ENCODE results near the gene PALS1.

PALS1 gene

DNA sequence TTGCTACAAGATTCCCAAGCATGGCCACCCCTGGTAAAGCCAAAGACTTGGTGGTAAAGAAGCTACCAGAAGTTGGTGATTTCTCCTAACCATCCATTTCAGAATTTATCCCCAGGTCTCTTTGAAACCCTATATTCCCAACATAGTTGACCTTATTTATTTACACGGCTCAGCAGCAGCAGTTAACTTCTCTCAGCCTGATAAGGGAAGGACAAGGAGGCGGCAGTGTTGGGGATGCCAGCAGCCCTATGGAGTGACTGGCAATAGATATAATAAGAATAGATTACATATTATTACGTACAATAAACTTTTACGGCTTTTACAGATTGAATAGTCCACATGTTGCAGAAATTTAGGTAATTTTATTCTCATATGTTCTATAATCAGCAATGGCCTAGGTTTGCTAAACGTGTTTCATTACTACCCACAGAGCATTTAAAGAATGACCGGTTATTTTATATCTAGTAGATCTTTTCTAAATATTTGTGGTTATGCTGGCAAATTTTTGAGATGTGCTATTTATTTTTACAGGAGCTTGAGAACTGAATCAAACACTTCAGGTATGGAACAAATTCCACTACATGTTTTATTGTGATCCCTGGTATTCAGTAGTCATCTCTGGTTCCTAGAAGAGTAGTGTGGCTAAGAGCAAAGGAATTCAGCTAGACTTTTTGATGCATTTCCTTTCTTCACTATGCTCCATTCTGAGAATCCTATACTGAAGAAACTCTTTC is 19.8 kb upstream of the PALS1 start:
- H3K27ac ChIP-seq = no peak overlapping the region

DNA sequence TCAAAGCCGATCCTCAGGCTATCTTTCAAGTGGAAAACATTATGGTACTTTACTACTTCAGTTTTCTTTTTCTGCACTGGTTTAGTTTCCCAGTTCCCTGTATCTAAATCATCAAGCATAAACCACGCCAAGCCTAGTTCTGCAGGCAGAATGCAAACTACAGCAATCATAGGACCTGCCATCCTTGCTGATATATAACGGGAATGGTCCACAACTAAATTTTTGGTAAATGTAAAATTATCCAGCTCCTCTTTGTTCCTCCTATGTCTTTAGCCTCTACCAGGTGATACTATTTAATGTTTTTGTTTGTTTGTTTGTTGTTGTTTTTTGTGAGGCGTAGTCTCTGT is 19.3 kb upstream of the PALS1 start:
- no peak for TF ChIP-seq ZFX (IDR thresholded peaks at IDR 0.05)
- TF ChIP-seq, protein P1, sequence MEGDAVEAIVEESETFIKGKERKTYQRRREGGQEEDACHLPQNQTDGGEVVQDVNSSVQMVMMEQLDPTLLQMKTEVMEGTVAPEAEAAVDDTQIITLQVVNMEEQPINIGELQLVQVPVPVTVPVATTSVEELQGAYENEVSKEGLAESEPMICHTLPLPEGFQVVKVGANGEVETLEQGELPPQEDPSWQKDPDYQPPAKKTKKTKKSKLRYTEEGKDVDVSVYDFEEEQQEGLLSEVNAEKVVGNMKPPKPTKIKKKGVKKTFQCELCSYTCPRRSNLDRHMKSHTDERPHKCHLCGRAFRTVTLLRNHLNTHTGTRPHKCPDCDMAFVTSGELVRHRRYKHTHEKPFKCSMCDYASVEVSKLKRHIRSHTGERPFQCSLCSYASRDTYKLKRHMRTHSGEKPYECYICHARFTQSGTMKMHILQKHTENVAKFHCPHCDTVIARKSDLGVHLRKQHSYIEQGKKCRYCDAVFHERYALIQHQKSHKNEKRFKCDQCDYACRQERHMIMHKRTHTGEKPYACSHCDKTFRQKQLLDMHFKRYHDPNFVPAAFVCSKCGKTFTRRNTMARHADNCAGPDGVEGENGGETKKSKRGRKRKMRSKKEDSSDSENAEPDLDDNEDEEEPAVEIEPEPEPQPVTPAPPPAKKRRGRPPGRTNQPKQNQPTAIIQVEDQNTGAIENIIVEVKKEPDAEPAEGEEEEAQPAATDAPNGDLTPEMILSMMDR (conservative IDR thresholded peaks at IDR 0.05) = no peak
- no peak overlapping the region for H3K27ac ChIP-seq

More for the DNA sequence above, 19.8 kb upstream of the PALS1 start:
- TF ChIP-seq, protein P1 (conservative IDR thresholded peaks at IDR 0.05) = no peak
- no peak for TF ChIP-seq ZFX (IDR thresholded peaks at IDR 0.05)

DNA sequence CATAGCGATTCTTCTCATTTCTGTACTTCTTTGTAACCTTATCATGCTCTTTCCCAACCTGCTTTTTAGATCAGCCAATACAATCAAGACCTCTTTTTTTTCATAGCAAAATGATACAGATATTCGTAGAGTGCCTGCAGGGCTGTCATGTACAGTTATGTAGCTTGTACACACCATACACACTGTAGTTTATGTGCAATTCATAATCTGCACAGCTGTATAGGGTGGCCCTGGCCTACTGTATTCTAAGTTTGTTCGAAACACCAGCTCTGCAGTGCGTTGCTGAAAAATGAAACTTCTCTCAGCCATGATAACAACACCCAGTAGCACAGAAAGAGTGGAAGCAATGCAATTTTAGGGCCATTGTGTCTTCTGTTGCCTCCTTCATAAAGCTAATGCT is 15.7 kb upstream of the PALS1 start:
- H3K27ac ChIP-seq = no peak overlapping the region
- no peak for TF ChIP-seq ZFX (IDR thresholded peaks at IDR 0.05)
- TF ChIP-seq, protein P1 (conservative IDR thresholded peaks at IDR 0.05) = no peak

DNA sequence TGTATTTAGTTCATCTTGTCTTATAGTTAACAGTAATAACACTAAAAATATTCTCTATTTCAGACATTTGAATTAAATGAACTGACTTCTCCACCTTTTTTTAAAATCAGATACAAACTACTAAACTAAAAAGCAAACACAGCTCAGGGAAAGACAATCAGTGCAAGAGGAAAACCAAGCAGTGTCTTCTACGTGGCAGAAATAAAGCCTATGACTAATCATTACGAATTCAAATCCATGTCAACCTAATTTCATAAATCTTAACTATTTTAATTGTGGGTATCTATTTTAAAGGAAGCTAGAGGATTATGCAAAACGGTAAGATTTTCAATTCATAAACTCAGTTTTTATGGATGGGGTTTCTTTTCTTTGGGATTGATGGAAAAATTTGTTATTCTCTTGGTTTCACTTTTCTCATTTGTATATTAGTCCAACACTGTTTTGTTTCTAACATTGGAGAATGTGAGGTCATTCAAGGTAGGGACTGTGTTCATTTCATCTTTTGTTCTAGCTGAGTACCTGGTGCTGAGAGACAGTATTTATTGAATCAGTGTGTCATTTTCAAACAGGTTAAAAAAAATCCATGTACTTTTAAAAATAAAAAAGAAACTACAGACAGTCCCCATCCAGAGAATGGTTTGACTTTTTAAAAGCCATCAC is 12.8 kb upstream of the PALS1 start:
- no peak for TF ChIP-seq ZFX (IDR thresholded peaks at IDR 0.05)
- TF ChIP-seq, protein P1 (conservative IDR thresholded peaks at IDR 0.05) = no peak
- no peak overlapping the region for H3K27ac ChIP-seq

DNA sequence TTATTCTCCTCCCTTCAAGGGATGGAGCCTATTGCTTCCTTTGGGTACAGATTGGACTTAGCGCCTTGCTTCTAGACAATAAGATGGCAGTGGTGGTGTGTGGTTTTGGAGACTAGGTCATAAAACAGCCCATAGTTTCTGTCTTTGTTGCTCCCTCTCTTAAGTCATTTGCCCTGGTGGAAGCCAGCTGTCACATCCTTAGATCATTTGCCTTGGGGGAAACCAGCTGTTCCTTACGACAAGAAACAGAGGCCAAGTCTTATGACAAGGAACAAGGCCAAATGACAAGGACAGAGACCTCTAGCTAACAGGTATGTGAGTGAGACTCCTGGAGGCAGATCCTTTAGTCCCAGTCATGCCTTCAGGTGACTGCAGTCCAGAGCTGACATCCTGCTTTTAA is 9.2 kb upstream of the PALS1 start:
- no peak overlapping the region for H3K27ac ChIP-seq
- TF ChIP-seq ZFX (IDR thresholded peaks at IDR 0.05) = no peak

DNA sequence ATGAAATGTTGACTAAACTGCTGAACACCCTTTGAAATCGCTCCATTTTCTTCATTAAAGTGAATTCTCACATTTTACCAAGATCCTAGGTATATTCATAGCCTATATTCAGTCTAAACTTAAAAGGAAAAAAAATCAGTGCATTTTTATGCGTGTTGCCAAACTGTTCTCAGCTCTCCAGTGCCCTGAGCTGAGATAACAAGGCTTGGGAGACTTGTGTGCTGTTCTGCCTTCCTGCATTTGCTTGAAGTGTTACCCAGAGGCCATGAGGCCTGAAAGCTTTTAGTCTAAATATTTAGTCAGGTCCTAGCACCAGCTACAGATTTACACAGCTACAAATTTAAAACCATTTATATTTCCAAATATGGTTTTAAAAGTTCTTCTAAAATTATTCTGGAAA is 8.6 kb upstream of the PALS1 start:
- TF ChIP-seq ZFX (IDR thresholded peaks at IDR 0.05) = no peak
- TF ChIP-seq, protein P1 (conservative IDR thresholded peaks at IDR 0.05) = no peak

DNA sequence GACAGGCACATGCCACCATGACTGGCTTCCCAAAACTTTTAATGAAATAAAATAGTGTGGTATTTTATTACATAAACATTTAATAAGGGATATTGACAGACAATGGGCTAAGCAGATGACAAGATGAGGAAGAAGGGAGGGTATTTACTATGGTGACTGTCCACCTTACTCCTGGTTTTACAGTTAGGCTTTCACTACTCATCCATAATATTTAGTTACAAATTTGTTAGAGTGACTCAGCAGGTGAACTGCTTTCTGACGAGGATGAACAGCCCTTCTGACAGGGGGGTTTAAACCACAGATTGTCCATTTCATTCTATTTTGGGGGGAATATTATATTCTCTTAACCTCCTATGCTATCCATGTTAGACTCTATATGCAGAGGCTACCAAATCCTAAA is 3.6 kb upstream of the PALS1 start:
- no peak for TF ChIP-seq ZFX (IDR thresholded peaks at IDR 0.05)
- TF ChIP-seq, protein P1 (conservative IDR thresholded peaks at IDR 0.05) = no peak
- no peak overlapping the region for H3K27ac ChIP-seq

More for the DNA sequence above, 8.6 kb upstream of the PALS1 start:
- no peak overlapping the region for H3K27ac ChIP-seq

Data from C4-2B (cell line).